Gastroesophageal sphincter (tissue), 4 donors: ENCODE results near the gene FMO1. TPM values are rescaled to one million over a fixed set of nuclear protein-coding genes. Genes with fewer than 3 reads are reported as not detected.

ENCODE experiments used
- ATAC-seq: fragments of 150-250 bp; one replicate; pipeline ENCODE4 v1.9.1; 2016; ENCODE audit warnings: mild to moderate bottlenecking, moderate library complexity
- H3K27ac ChIP-seq, 4 donors: fragments of 200-600 bp; sonication (generic) in 3 of 4; 1 replicate in 3 of 4; 2 replicates in 1 of 4; pipeline ENCODE4 v1.5.1; 2016 to 2019
- H3K27me3 ChIP-seq: fragments of 200-600 bp; sonication (generic); one replicate; pipeline ENCODE4 v1.5.1; 2019
- H3K36me3 ChIP-seq, 2 donors: fragments of 200-600 bp; sonication (generic); one replicate each; pipeline ENCODE4 v1.5.1; 2019; ENCODE audit warnings: control low read depth in 1 of 2
- H3K4me1 ChIP-seq, 3 donors: fragments of 200-600 bp; sonication (generic); 1 replicate in 2 of 3; 2 replicates in 1 of 3; pipeline ENCODE4 v1.5.1; 2016 to 2019; ENCODE audit warnings: control low read depth in 2 of 3
- H3K4me3 ChIP-seq, 2 donors: fragments of 200-600 bp; sonication (generic); one replicate each; pipeline ENCODE4 v1.5.1; 2019; ENCODE audit warnings: mild to moderate bottlenecking in 1 of 2, moderate library complexity in 1 of 2
- H3K9me3 ChIP-seq, 3 donors: fragments of 200-600 bp; sonication (generic); one replicate each; pipeline ENCODE4 v1.5.1; 2017 to 2019; ENCODE audit warnings: control low read depth in 2 of 3
- CTCF ChIP-seq, 4 experiments: fragments of 200-600 bp in 2 of 4; fragments of 450-650 bp in 2 of 4; sonication (generic) in 1 of 4; IDR thresholded peaks; one replicate each; pipeline ENCODE4 v1.5.1; 2017 to 2019; ENCODE audit warnings: antibody characterized with exemption in 4 of 4, mild to moderate bottlenecking in 2 of 4, moderate library complexity in 2 of 4
- EP300 ChIP-seq: sonication (generic); formaldehyde crosslinking; IDR thresholded peaks from one replicate; pipeline ENCODE4 v1.6.1; 2017; ENCODE audit warnings: antibody characterized with exemption, mild to moderate bottlenecking
- POLR2A ChIP-seq, 2 donors: fragments of 450-650 bp; IDR thresholded peaks; one replicate each; pipeline ENCODE4 v1.6.1; 2017; ENCODE audit warnings: antibody characterized with exemption in 2 of 2, mild to moderate bottlenecking in 2 of 2, moderate library complexity in 1 of 2
- POLR2AphosphoS5 ChIP-seq: sonication (generic); formaldehyde crosslinking; IDR thresholded peaks from one replicate; pipeline ENCODE4 v1.6.1; 2017; ENCODE audit warnings: antibody characterized with exemption
- whole genome bisulfite sequencing, 2 donors: methylation state at CpG; one replicate each; pipeline ENCODE4 v1.1.5; 2018; ENCODE audit warnings: low coverage in 1 of 2; 5-methylcytosine and 5-hydroxymethylcytosine counted together
- total RNA-seq, 4 donors: library from RNA; depleted of rRNA; stranded (reverse); fragments of >200 nt; gene quantifications; one replicate each; pipeline ENCODE4 v1.1.0, GENCODE V29; 2016

Gene FMO1
- total RNA-seq, 4 donors from 2014 or later: 0.12 to 0.81 TPM; not detected in 2

GRCh38 chr1:171298696-171299095, 50.4 kb downstream of the FMO1 start:
- Histone ChIP-seq H3K4me3 (no peak overlapping the region), H3K36me3 (no peaks in the 10 kb centered on the region), H3K27me3 (no peaks in the 10 kb centered on the region), H3K9me3 (peaks cover 0 to 32% (median 0%) of the 10 kb centered on the region in 3 donors), H3K4me1 (no peaks in the 10 kb centered on the region), H3K27ac (no peak overlapping the region)
- WGBS, 2 donors: 68 to 71% methylated on average over 4 of the region's 4 CpGs
- no peak for TF ChIP-seq POLR2A (IDR thresholded peaks at IDR 0.05)
- no peak for TF ChIP-seq EP300
- no peak for TF ChIP-seq CTCF (IDR thresholded peaks at IDR 0.05)
- TF ChIP-seq POLR2AphosphoS5: no peak
- ATAC-seq: no peak

- no peak for TF ChIP-seq POLR2AphosphoS5
- no peak for TF ChIP-seq EP300
- TF ChIP-seq POLR2A (IDR thresholded peaks at IDR 0.05): no peak
- no peak for TF ChIP-seq CTCF (IDR thresholded peaks at IDR 0.05)
- no peak overlapping the region for H3K27ac ChIP-seq
- 50 to 70% methylated on average over 1 to 2 of the region's 2 CpGs for WGBS, 2 donors
- H3K4me1 ChIP-seq: no peaks in the 10 kb centered on the region
- H3K4me3 ChIP-seq: no peak overlapping the region
- no peak for ATAC-seq
- no peaks in the 10 kb centered on the region for H3K36me3 ChIP-seq
- H3K9me3 ChIP-seq: peaks cover 0 to 32% (median 0%) of the 10 kb centered on the region in 3 donors
- H3K27me3 ChIP-seq: no peaks in the 10 kb centered on the region
These were observed 51.0 kb downstream of the FMO1 start for GRCh38 chr1:171299342-171299741.

- no peak overlapping the region for H3K27ac ChIP-seq
- H3K27me3 ChIP-seq: no peaks in the 10 kb centered on the region
- ATAC-seq: no peak
- H3K9me3 ChIP-seq: peaks cover 0 to 39% (median 0%) of the 10 kb centered on the region in 3 donors
- no peaks in the 10 kb centered on the region for H3K4me1 ChIP-seq
- H3K36me3 ChIP-seq: no peaks in the 10 kb centered on the region
- TF ChIP-seq POLR2A (IDR thresholded peaks at IDR 0.05): no peak
- WGBS, 2 donors: 100% methylated on average over 1 of the region's 1 CpG
- H3K4me3 ChIP-seq: no peak overlapping the region
These were observed 52.1 kb downstream of the FMO1 start for GRCh38 chr1:171300401-171300800.

GRCh38 chr1:171310661-171311087, 62.4 kb downstream of the FMO1 start:
- Histone ChIP-seq H3K9me3 (no peaks in the 10 kb centered on the region), H3K36me3 (no peaks in the 10 kb centered on the region), H3K4me1 (peaks cover 4 to 11% (median 4%) of the 10 kb centered on the region in 3 donors), H3K27ac (no peak overlapping the region), H3K27me3 (no peaks in the 10 kb centered on the region), H3K4me3 (no peak overlapping the region)
- 67 to 80% methylated on average over 2 to 3 of the region's 3 CpGs for WGBS, 2 donors
- TF ChIP-seq CTCF (IDR thresholded peaks at IDR 0.05) (no peak), POLR2AphosphoS5 (no peak)
- ATAC-seq: no peak

- Histone ChIP-seq H3K4me1 (peaks cover 4 to 11% (median 4%) of the 10 kb centered on the region in 3 donors), H3K36me3 (no peaks in the 10 kb centered on the region), H3K27me3 (no peaks in the 10 kb centered on the region), H3K27ac (no peak overlapping the region), H3K9me3 (no peaks in the 10 kb centered on the region), H3K4me3 (no peak overlapping the region)
- TF ChIP-seq POLR2AphosphoS5 (no peak), CTCF (IDR thresholded peaks at IDR 0.05) (no peak)
- WGBS, 2 donors: 92 to 94% methylated on average over 5 to 6 of the region's 8 CpGs
- no peak for ATAC-seq
These were observed 63.7 kb downstream of the FMO1 start for GRCh38 chr1:171311771-171312558.
